ENCODE data around the gene DAB1. TPM values are rescaled to one million over a fixed set of nuclear protein-coding genes. Genes with fewer than 3 reads are reported as not detected.

DAB1 gene
- polyA plus RNA-seq, 3 donors, result not detected

GRCh38 chr1:57384284-57384683, 39.6 kb downstream of the DAB1 start:
- H3K9me3 Mint-ChIP-seq, result peaks cover 2 to 10% (median 3%) of the 10 kb centered on the region in 7 donors
- TF ChIP-seq CTCF (IDR thresholded peaks at IDR 0.05), result no peak
- no peaks in the 10 kb centered on the region for H3K4me1 ChIP-seq (ENCODE audit: control insufficient read depth in 1 of 2, insufficient read depth in 2 of 2, low read length in 2 of 2)
- no peaks in the 10 kb centered on the region for H3K4me1 Mint-ChIP-seq
- WGBS (ENCODE audit: insufficient coverage), result no CpG with 5 or more reads among the region's 4 CpGs
- intact Hi-C loops (cut with micrococcal nuclease), result no loop called here
- H3K4me3 ChIP-seq (replicated peaks in 1 of 3; ENCODE audit: low read depth in 2 of 3, low read length in 3 of 3), result no peak overlapping the region
- no peak overlapping the region for H3K4me2 ChIP-seq (replicated peaks; ENCODE audit: extremely low read depth, low read length, poor library complexity, severe bottlenecking)
- H3K9me3 ChIP-seq (replicated peaks in 1 of 2; ENCODE audit: control insufficient read depth in 1 of 2, insufficient read depth in 1 of 2, low read length in 2 of 2), result no peaks in the 10 kb centered on the region
- H3K36me3 Mint-ChIP-seq, result no peaks in the 10 kb centered on the region
- no peak overlapping the region for H3K27ac ChIP-seq (ENCODE audit: low read depth in 1 of 2, low read length in 2 of 2)
- H3K4me3 Mint-ChIP-seq, result no peak overlapping the region
- H4K20me1 ChIP-seq (ENCODE audit: insufficient read depth, low read length), result no peaks in the 10 kb centered on the region
- no peaks in the 10 kb centered on the region for H3K27me3 ChIP-seq (ENCODE audit: control insufficient read depth in 2 of 2, insufficient read depth in 2 of 2, low read length in 2 of 2)
- no peak for DNase-seq
- no peak overlapping the region for H2AFZ ChIP-seq (ENCODE audit: insufficient read depth, low read depth, low read length, poor library complexity, severe bottlenecking)
- H3K27me3 Mint-ChIP-seq (ENCODE audit: low read depth in 3 of 3), result peaks cover 0 to 6% (median 0%) of the 10 kb centered on the region in 3 donors
- no peaks in the 10 kb centered on the region for H3K79me2 ChIP-seq (ENCODE audit: insufficient read depth, low read length)
- H3K36me3 ChIP-seq (replicated peaks in 1 of 2; ENCODE audit: control insufficient read depth in 1 of 2, insufficient read depth in 2 of 2, low read length in 2 of 2), result no peaks in the 10 kb centered on the region
- H3K9ac ChIP-seq (ENCODE audit: insufficient read depth, low read length, poor library complexity, severe bottlenecking), result no peak overlapping the region
- no peak overlapping the region for H3K27ac Mint-ChIP-seq

GRCh38 chr1:57381871-57382270, 42.0 kb downstream of the DAB1 start:
- Histone ChIP-seq H3K27ac (ENCODE audit: low read depth in 1 of 2, low read length in 2 of 2) (no peak overlapping the region), H3K36me3 (replicated peaks in 1 of 2; ENCODE audit: control insufficient read depth in 1 of 2, insufficient read depth in 2 of 2, low read length in 2 of 2) (no peaks in the 10 kb centered on the region), H3K27me3 (ENCODE audit: control insufficient read depth in 2 of 2, insufficient read depth in 2 of 2, low read length in 2 of 2) (no peaks in the 10 kb centered on the region), H3K79me2 (ENCODE audit: insufficient read depth, low read length) (no peaks in the 10 kb centered on the region), H3K4me3 (replicated peaks in 1 of 3; ENCODE audit: low read depth in 2 of 3, low read length in 3 of 3) (no peak overlapping the region), H3K9me3 (replicated peaks in 1 of 2; ENCODE audit: control insufficient read depth in 1 of 2, insufficient read depth in 1 of 2, low read length in 2 of 2) (no peaks in the 10 kb centered on the region), H3K4me2 (replicated peaks; ENCODE audit: extremely low read depth, low read length, poor library complexity, severe bottlenecking) (no peak overlapping the region), H3K9ac (ENCODE audit: insufficient read depth, low read length, poor library complexity, severe bottlenecking) (no peak overlapping the region), H2AFZ (ENCODE audit: insufficient read depth, low read depth, low read length, poor library complexity, severe bottlenecking) (no peak overlapping the region), H4K20me1 (ENCODE audit: insufficient read depth, low read length) (no peaks in the 10 kb centered on the region), H3K4me1 (ENCODE audit: control insufficient read depth in 1 of 2, insufficient read depth in 2 of 2, low read length in 2 of 2) (no peaks in the 10 kb centered on the region)
- Mint-ChIP-seq H3K27ac (no peak overlapping the region), H3K36me3 (no peaks in the 10 kb centered on the region), H3K27me3 (ENCODE audit: low read depth in 3 of 3) (no peaks in the 10 kb centered on the region), H3K9me3 (peaks cover 0 to 5% (median 3%) of the 10 kb centered on the region in 7 donors), H3K4me3 (no peak overlapping the region), H3K4me1 (no peaks in the 10 kb centered on the region)
- intact Hi-C loops (cut with micrococcal nuclease), result no loop called here
- no CpG with 5 or more reads among the region's 2 CpGs for WGBS (ENCODE audit: insufficient coverage)
- TF ChIP-seq CTCF (IDR thresholded peaks at IDR 0.05), result no peak
- DNase-seq, result no peak

Data from CD14-positive monocyte (primary cell).